Measurements from ENCODE around the gene KLHDC3.
A peak's percentile ranks its signal among the peaks of the same experiment; 100 is the strongest.
"Not testable (repeated sequence)": the region's sequence is repeated elsewhere in the genome, so short reads cannot be mapped to it uniquely, and the experiment has no call there.

KLHDC3 gene

GRCh38 chr6:43033496-43034189 is 19.6 kb downstream of the KLHDC3 start:
- no peak for DNase-seq

GRCh38 chr6:43034190-43034525 is 20.1 kb downstream of the KLHDC3 start:
- no peak for DNase-seq

- no peak for DNase-seq
Measured at GRCh38 chr6:43035495-43036194, 21.6 kb downstream of the KLHDC3 start.

- no peak for DNase-seq
Measured at GRCh38 chr6:43036712-43037111, 22.7 kb downstream of the KLHDC3 start.

- no peak for DNase-seq
Measured at GRCh38 chr6:43037197-43037596, 23.1 kb downstream of the KLHDC3 start.

- no peak for DNase-seq
Measured at GRCh38 chr6:43037706-43038105, 23.7 kb downstream of the KLHDC3 start.

- no peak for DNase-seq
Measured at GRCh38 chr6:43038727-43039126, 24.7 kb downstream of the KLHDC3 start.

GRCh38 chr6:43040542-43041257 is 26.7 kb downstream of the KLHDC3 start:
- no peak for DNase-seq

GRCh38 chr6:43041475-43041874 is 27.4 kb downstream of the KLHDC3 start:
- not testable (repeated sequence) for DNase-seq

GRCh38 chr6:43043310-43043709 is 29.3 kb downstream of the KLHDC3 start:
- DNase-seq = no peak

- no peak for DNase-seq
Measured at GRCh38 chr6:43045371-43045930, 31.4 kb downstream of the KLHDC3 start.

GRCh38 chr6:43047998-43048397 is 33.9 kb downstream of the KLHDC3 start:
- DNase-seq = no peak

- no peak for DNase-seq
Measured at GRCh38 chr6:43050981-43051380, 36.9 kb downstream of the KLHDC3 start.

GRCh38 chr6:43052225-43052841 is 38.3 kb downstream of the KLHDC3 start:
- no peak for DNase-seq

GRCh38 chr6:43052842-43053544 is 38.9 kb downstream of the KLHDC3 start:
- no peak for DNase-seq

GRCh38 chr6:43053545-43054205 is 39.6 kb downstream of the KLHDC3 start, which contains the start of gene CUL7:
Gene CUL7 (minus strand): TSS chr6:43053851. CDS start chr6:43052788, 1,063 bp downstream.
- peak; percentile 83 for DNase-seq

- no peak for DNase-seq
Measured at GRCh38 chr6:43054206-43054943, 40.3 kb downstream of the KLHDC3 start.

GRCh38 chr6:43055966-43056365 is 41.9 kb downstream of the KLHDC3 start:
- no peak for DNase-seq

- no peak for DNase-seq
Measured at GRCh38 chr6:43058531-43058930, 44.5 kb downstream of the KLHDC3 start.

- DNase-seq = peak; percentile 96
Measured at GRCh38 chr6:43059168-43060033, 45.4 kb downstream of the KLHDC3 start, which contains the start of the genes KLC4 and MRPL2. Gene KLC4 (plus strand): TSS chr6:43059631. CDS start chr6:43061336, 1,705 bp downstream. Gene MRPL2 (minus strand): TSS chr6:43059434. CDS start chr6:43059381, 53 bp downstream.

Measured in SHP77 treated with DMSO at 0.1 percent for 48 hours (cell line).